ENCODE measurements around the gene LCNL1. TPM values are rescaled to one million over a fixed set of nuclear protein-coding genes. Genes with fewer than 3 reads are reported as not detected.

The LCNL1 gene
- total RNA-seq, 1 experiment from 2014 or later: not detected

DNA sequence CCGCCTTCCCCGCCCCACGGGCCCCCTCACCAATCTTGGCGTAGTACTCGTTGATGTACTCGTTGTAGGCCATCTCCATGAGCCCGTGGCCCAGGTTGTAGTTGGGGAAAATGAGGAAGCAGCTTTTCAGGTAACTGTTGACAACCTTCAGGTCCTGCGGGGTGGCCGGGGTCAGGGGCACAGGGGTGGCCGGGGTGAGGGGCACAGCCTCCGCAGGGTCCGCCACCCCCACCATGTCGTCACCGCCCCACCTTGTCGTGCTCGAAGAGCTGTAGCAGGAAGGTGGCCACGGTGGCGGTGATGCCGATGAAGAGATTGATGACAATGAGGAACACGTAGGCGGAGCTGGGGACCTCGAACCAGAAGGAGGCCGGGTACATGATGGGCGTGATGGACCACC lies 28.4 kb downstream of the LCNL1 start:
- no peak for DNase-seq (ENCODE audit: unreplicated experiment)
- peaks cover 14% of the 10 kb centered on the region for H3K36me3 Mint-ChIP-seq (ENCODE audit: insufficient read depth, unreplicated experiment)
- no peak overlapping the region for H3K4me3 Mint-ChIP-seq (ENCODE audit: unreplicated experiment)
- no peaks in the 10 kb centered on the region for H3K27me3 Mint-ChIP-seq (ENCODE audit: insufficient read depth, unreplicated experiment)
- no TSS peak for BruUV-seq (replicated peaks)
- no peak for TF ChIP-seq CTCF (IDR thresholded peaks at IDR 0.05; ENCODE audit: unreplicated experiment)
- no peaks in the 10 kb centered on the region for H3K9me3 Mint-ChIP-seq (ENCODE audit: unreplicated experiment)
- H3K4me1 Mint-ChIP-seq (ENCODE audit: insufficient read depth, unreplicated experiment): no peaks in the 10 kb centered on the region
- ChIA-PET POLR2A (interaction anchor here (0.6 kb wide), 1 partner anchor 59 kb away, joined by 5 read pairs; the partner anchor contains the start of gene SAPCD2), CTCF (no interaction called here)
- H3K27ac Mint-ChIP-seq (ENCODE audit: low read depth, unreplicated experiment): no peak overlapping the region
- intact Hi-C loops (cut with micrococcal nuclease): no loop called here

DNA sequence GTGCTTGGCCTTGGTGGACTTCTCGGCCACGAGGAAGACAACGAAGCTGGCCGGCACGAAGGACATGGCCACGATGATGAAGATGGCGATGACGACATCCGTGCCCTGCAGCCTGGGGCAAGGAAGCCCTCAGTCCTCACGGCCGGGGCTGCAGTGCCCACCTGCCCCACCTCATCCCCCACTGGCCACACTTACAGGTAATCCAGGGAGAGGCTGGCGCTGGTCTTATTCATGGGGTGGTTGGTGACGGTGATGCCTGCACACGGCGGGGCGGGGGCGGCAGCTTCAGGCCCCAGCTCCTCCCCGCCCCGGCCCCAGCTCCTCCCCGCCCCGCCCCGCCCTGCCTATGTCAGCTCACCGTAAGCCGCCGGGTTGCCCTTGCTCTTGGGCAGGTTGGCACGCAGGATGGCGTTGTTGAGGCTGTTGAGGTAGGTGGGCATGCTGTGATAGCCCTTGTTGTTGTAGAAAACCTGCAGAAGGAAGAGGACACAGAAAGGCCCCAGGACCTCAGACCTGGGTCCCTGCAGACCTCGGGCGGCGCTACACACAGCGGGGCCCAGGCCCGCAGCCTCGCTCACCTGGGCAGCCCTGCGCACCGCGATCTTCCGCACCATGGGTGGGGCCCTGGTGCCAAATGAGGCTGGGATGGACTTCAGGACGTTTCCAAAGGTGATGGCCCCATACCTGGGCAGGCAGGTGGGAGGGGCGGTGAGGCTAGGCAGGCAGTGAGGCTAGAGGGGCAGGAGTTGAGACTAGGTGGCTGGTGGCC lies 29.3 kb downstream of the LCNL1 start:
- no peak overlapping the region for H3K4me3 Mint-ChIP-seq (ENCODE audit: unreplicated experiment)
- no peak overlapping the region for H3K27ac Mint-ChIP-seq (ENCODE audit: low read depth, unreplicated experiment)
- intact Hi-C loops (cut with micrococcal nuclease): no loop called here
- POLR2A ChIA-PET: no interaction called here
- BruUV-seq (replicated peaks): no TSS peak
- H3K4me1 Mint-ChIP-seq (ENCODE audit: insufficient read depth, unreplicated experiment): no peaks in the 10 kb centered on the region
- H3K9me3 Mint-ChIP-seq (ENCODE audit: unreplicated experiment): no peaks in the 10 kb centered on the region
- CTCF ChIA-PET: no interaction called here
- H3K36me3 Mint-ChIP-seq (ENCODE audit: insufficient read depth, unreplicated experiment): peaks cover 20% of the 10 kb centered on the region
- no peaks in the 10 kb centered on the region for H3K27me3 Mint-ChIP-seq (ENCODE audit: insufficient read depth, unreplicated experiment)
- no peak for DNase-seq (ENCODE audit: unreplicated experiment)
- TF ChIP-seq CTCF (IDR thresholded peaks at IDR 0.05; ENCODE audit: unreplicated experiment): no peak

- Mint-ChIP-seq H3K27me3 (ENCODE audit: insufficient read depth, unreplicated experiment) (no peaks in the 10 kb centered on the region), H3K4me3 (ENCODE audit: unreplicated experiment) (no peak overlapping the region), H3K27ac (ENCODE audit: low read depth, unreplicated experiment) (no peak overlapping the region), H3K36me3 (ENCODE audit: insufficient read depth, unreplicated experiment) (peaks cover 23% of the 10 kb centered on the region), H3K9me3 (ENCODE audit: unreplicated experiment) (no peaks in the 10 kb centered on the region), H3K4me1 (ENCODE audit: insufficient read depth, unreplicated experiment) (no peaks in the 10 kb centered on the region)
- POLR2A ChIA-PET: no interaction called here
- BruUV-seq (replicated peaks): no TSS peak
- DNase-seq (ENCODE audit: unreplicated experiment): no peak
- CTCF ChIA-PET: no interaction called here
- TF ChIP-seq CTCF (IDR thresholded peaks at IDR 0.05; ENCODE audit: unreplicated experiment): no peak
- intact Hi-C loops (cut with micrococcal nuclease): no loop called here
Observed at GRCh38 chr9:137012694-137013570, 30.1 kb downstream of the LCNL1 start.

DNA sequence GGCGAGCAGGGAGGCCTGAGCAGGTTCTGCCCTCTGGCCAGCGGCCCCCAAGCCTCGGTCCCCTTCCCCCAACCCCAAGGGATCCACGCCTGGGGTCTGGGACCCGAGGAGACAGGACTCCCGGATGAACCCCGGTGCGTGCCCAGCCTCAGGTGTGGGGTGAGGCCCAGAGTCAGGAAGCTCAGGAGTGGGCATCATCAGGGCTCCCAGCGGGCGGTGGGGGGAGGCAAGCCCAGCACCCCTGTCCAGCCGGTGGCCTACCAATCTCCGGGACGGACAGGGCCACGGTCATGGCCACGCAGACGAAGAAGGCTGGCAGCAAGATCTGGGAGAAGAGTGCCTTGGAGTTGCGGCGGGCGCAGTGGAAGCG lies 30.8 kb downstream of the LCNL1 start:
- CTCF ChIA-PET: no interaction called here
- no peak overlapping the region for H3K27ac Mint-ChIP-seq (ENCODE audit: low read depth, unreplicated experiment)
- no TSS peak for BruUV-seq (replicated peaks)
- POLR2A ChIA-PET: no interaction called here
- no peaks in the 10 kb centered on the region for H3K4me1 Mint-ChIP-seq (ENCODE audit: insufficient read depth, unreplicated experiment)
- no peak for TF ChIP-seq CTCF (IDR thresholded peaks at IDR 0.05; ENCODE audit: unreplicated experiment)
- no peak for DNase-seq (ENCODE audit: unreplicated experiment)
- no peaks in the 10 kb centered on the region for H3K27me3 Mint-ChIP-seq (ENCODE audit: insufficient read depth, unreplicated experiment)
- no peaks in the 10 kb centered on the region for H3K9me3 Mint-ChIP-seq (ENCODE audit: unreplicated experiment)
- H3K36me3 Mint-ChIP-seq (ENCODE audit: insufficient read depth, unreplicated experiment): peaks cover 23% of the 10 kb centered on the region
- H3K4me3 Mint-ChIP-seq (ENCODE audit: unreplicated experiment): no peak overlapping the region
- intact Hi-C loops (cut with micrococcal nuclease): no loop called here
